Endothelial cell of umbilical vein (primary cell): ENCODE data around the gene ALPL. TPM values are rescaled to one million over a fixed set of nuclear protein-coding genes. Genes with fewer than 3 reads are reported as not detected.

Experiments used
- BruUV-seq: library from RNA; stranded (reverse); fragments of 400-500 nt; replicated peaks from 2 replicates; lab custom pipeline; 2021; lab: Mats Ljungman, UMichigan
- CTCF ChIA-PET: fragments of 300-600, 350-600 bp; sonication (Branson Sonifier 250); formaldehyde crosslinking; loops from one replicate; lab custom pipeline; 2021; ENCODE audit warnings: antibody characterized with exemption, inconsistent platforms; lab: Charles Lee
- POLR2A ChIA-PET: fragments of 300-600, 350-600 bp; sonication (Branson Sonifier 250); formaldehyde crosslinking; loops from one replicate; lab custom pipeline; 2021; ENCODE audit warnings: antibody characterized with exemption, inconsistent platforms; lab: Charles Lee
- DNase-seq: peaks from one replicate; pipeline ENCODE4 v3.0.0-alpha.2; 2011; ENCODE audit warnings: low read depth, low spot score
- FAIRE-seq: peaks from 2 replicates; lab custom pipeline; 2011; peaks lifted over from hg19 to GRCh38; lab: Jason Lieb, UNC
- H2AFZ ChIP-seq: 2 replicates; pipeline ENCODE4 v1.6.0; 2012; ENCODE audit warnings: low read depth, low read length, control low read depth, inconsistent platforms
- H3K27ac ChIP-seq: 2 replicates; pipeline ENCODE4 v1.5.1; 2011; ENCODE audit warnings: low read depth, mild to moderate bottlenecking, control low read depth, low read length, moderate library complexity; ENCODE audit not compliant: insufficient read depth
- H3K27me3 ChIP-seq, 2 experiments: 2 replicates each; pipeline versions ENCODE4 v1.6.0 to v1.6.1; 2011; ENCODE audit warnings: low read length in 2 of 2, mixed read lengths in 1 of 2; ENCODE audit not compliant: control insufficient read depth in 2 of 2, insufficient read depth in 2 of 2
- H3K36me3 ChIP-seq, 2 experiments: 2 replicates in 1 of 2; 3 replicates in 1 of 2; pipeline ENCODE4 v1.5.1; 2011; ENCODE audit warnings: low read length in 2 of 2, mild to moderate bottlenecking in 1 of 2, moderate library complexity in 1 of 2; ENCODE audit not compliant: control insufficient read depth in 2 of 2, insufficient read depth in 2 of 2; ENCODE audit errors: extremely low read depth in 1 of 2
- H3K4me1 ChIP-seq: 3 replicates; pipeline ENCODE4 v1.5.1; 2011; ENCODE audit warnings: mild to moderate bottlenecking, low read length; ENCODE audit not compliant: control insufficient read depth, insufficient read depth; ENCODE audit errors: extremely low read depth
- H3K4me2 ChIP-seq: 2 replicates; pipeline ENCODE4 v1.6.1; 2011; ENCODE audit warnings: low read length, control low read depth, mixed read lengths; ENCODE audit not compliant: insufficient read depth
- H3K4me3 ChIP-seq, 3 experiments: fragments of 200-600 bp in 1 of 3; sonication (generic), shearing (Covaris generic) in 1 of 3; replicated peaks in 1 of 3; 2 replicates each; pipeline ENCODE4 v1.5.1; 2011 to 2016; ENCODE audit warnings: control low read depth in 3 of 3, low read length in 3 of 3, mild to moderate bottlenecking in 2 of 3, inconsistent platforms in 1 of 3, low read depth in 1 of 3, moderate library complexity in 1 of 3; ENCODE audit not compliant: insufficient read depth in 1 of 3
- H3K79me2 ChIP-seq: 2 replicates; pipeline ENCODE4 v1.6.0; 2012; ENCODE audit warnings: low read length, inconsistent platforms; ENCODE audit not compliant: control insufficient read depth, insufficient read depth
- H3K9ac ChIP-seq: replicated peaks from 2 replicates; pipeline ENCODE3; 2011; ENCODE audit warnings: low read length, control low read depth; ENCODE audit not compliant: insufficient read depth; ENCODE audit errors: extremely low read depth
- H3K9me1 ChIP-seq: replicated peaks from 3 replicates; pipeline ENCODE4 v1.6.0; 2011; ENCODE audit warnings: mild to moderate bottlenecking, low read length; ENCODE audit not compliant: control insufficient read depth, insufficient read depth; ENCODE audit errors: extremely low read depth
- H3K9me3 ChIP-seq: replicated peaks from 2 replicates; pipeline ENCODE4 v1.5.1; 2012; ENCODE audit warnings: low read length, inconsistent platforms; ENCODE audit not compliant: control insufficient read depth, insufficient read depth
- H4K20me1 ChIP-seq: replicated peaks from 2 replicates; pipeline ENCODE3; 2011; ENCODE audit warnings: mild to moderate bottlenecking, low read length; ENCODE audit not compliant: control insufficient read depth, insufficient read depth; ENCODE audit errors: extremely low read depth
- CTCF ChIP-seq, 2 donors: IDR thresholded peaks; 1 replicate in 1 of 2; 2 replicates in 1 of 2; pipeline ENCODE4 v1.5.1; 2011; ENCODE audit warnings: low read length in 2 of 2, mild to moderate bottlenecking in 2 of 2, moderate library complexity in 2 of 2, control low read depth in 1 of 2, inconsistent platforms in 1 of 2, low read depth in 1 of 2; ENCODE audit not compliant: insufficient read depth in 1 of 2; ENCODE audit errors: extremely low read depth in 1 of 2
- EZH2 ChIP-seq: IDR thresholded peaks from 2 replicates; pipeline ENCODE4 v1.6.1; 2012; ENCODE audit warnings: borderline replicate concordance, low read depth, mild to moderate bottlenecking, moderate library complexity, low read length, inconsistent platforms; ENCODE audit not compliant: severe bottlenecking
- FOS ChIP-seq: IDR thresholded peaks from 2 replicates; pipeline ENCODE4 v1.6.1; 2011; ENCODE audit warnings: mild to moderate bottlenecking, low read length, moderate library complexity, borderline replicate concordance; ENCODE audit not compliant: insufficient read depth
- GATA2 ChIP-seq: IDR thresholded peaks from 2 replicates; pipeline ENCODE4 v1.7.0; 2011; ENCODE audit warnings: low read depth, mild to moderate bottlenecking, moderate library complexity, mixed read lengths, low read length; ENCODE audit not compliant: insufficient read length, insufficient read depth
- JUN ChIP-seq: IDR thresholded peaks from 2 replicates; pipeline ENCODE4 v1.6.1; 2011; ENCODE audit warnings: borderline replicate concordance, low read depth; ENCODE audit not compliant: insufficient read length, insufficient read depth
- MYC ChIP-seq: IDR thresholded peaks from one replicate; pipeline ENCODE4 v1.6.1; 2011; ENCODE audit warnings: mild to moderate bottlenecking, low read depth, low read length
- POLR2A ChIP-seq: IDR thresholded peaks from 2 replicates; pipeline ENCODE4 v1.6.1; 2012; ENCODE audit warnings: low read depth, mild to moderate bottlenecking, control low read depth, low read length
- POLR2AphosphoS5 ChIP-seq: IDR thresholded peaks from 2 replicates; pipeline ENCODE4 v1.6.1; 2012; ENCODE audit warnings: low read depth, mild to moderate bottlenecking, control low read depth, low read length, moderate library complexity; ENCODE audit not compliant: insufficient read depth
- dilution Hi-C: fragments of 300-500 bp; cut with MboI; formaldehyde crosslinking; loops from one replicate; pipeline ENCODE4 v1.15.0; 2019; ENCODE audit warnings: low sequenced_read_pairs; ENCODE audit not compliant: extremely low pct_ligation_motif_present
- intact Hi-C: fragments of 100-400 bp; cut with micrococcal nuclease; formaldehyde crosslinking; loops from one replicate; pipeline ENCODE4 v1.10.0; 2022
- polyA plus RNA-seq, 4 experiments: library from polyadenylated mRNA; depleted of rRNA in 3 of 4; stranded (reverse) in 3 of 4; unstranded in 1 of 4; fragments of >200 nt; gene quantifications; 2 replicates each; pipeline versions ENCODE4 v1.2.1 to v1.2.3, GENCODE V29; 2011 to 2012; ENCODE audit warnings: missing spikeins in 1 of 4
- total RNA-seq: library from RNA; stranded (reverse); gene quantifications from 2 replicates; pipeline ENCODE4 v1.2.3, GENCODE V29; 2021
- TF ChIP-seq, protein P1 (sequence below): IDR thresholded peaks from 2 replicates; pipeline ENCODE4 v1.6.1; 2011; ENCODE audit not compliant: insufficient read depth, insufficient read length

The ALPL gene
- total and polyA plus RNA-seq, 2 donors (not counting 3 experiments of a cell fraction or from before 2014, with no cell fraction given) = 0.38 to 0.92 TPM

DNA sequence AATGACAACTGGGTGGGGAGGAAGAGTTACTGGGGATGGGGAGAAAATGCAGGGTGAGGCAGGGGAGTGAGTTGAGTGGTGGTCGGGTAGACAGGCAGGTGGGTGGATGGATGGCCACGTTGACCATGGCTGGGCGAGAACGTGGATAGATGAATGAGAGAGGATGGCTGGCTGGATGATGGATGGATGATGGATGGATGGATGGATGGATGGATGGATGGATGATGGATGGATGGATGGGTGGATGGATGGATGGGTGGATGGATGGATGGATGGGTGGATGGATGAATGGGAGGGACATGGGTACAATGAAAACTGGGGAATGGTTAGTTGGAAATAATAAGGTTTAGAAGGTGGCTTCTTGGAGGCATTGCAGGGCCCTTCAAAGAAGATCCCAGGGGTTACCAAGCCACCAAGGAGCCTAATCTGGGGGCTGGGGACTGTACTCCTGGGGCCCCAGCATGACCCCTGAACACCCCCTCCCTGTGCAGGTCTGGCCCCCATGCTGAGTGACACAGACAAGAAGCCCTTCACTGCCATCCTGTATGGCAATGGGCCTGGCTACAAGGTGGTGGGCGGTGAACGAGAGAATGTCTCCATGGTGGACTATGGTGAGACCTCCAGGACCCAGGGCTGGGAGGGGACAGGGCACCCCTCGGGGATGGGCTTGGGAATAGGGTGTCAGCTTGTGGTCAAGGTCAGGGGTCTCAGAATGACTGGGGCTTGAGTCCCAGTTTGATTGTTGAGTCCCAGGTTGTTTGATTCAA is 67.0 kb downstream of the ALPL start:
- ChIA-PET POLR2A (no interaction called here), CTCF (no interaction called here)
- BruUV-seq = no TSS peak
- DNase-seq = no peak
- Histone ChIP-seq H3K4me2 (no peak overlapping the region), H2AFZ (no peak overlapping the region), H3K9me1 (no peaks in the 10 kb centered on the region), H3K4me1 (peaks cover 17% of the 10 kb centered on the region), H3K27me3 (peaks cover 0 to 7% of the 10 kb centered on the region in 2 experiments), H3K4me3 (no peak overlapping the region), H3K27ac (no peak overlapping the region), H3K9me3 (no peaks in the 10 kb centered on the region), H3K36me3 (no peaks in the 10 kb centered on the region), H3K79me2 (no peaks in the 10 kb centered on the region), H3K9ac (no peak overlapping the region), H4K20me1 (no peaks in the 10 kb centered on the region)
- no peak for FAIRE-seq
- dilution Hi-C loops = no loop called here
- intact Hi-C loops = loop anchor here (10.0 kb wide), 1 partner anchor 321 kb away; no protein-coding TSS in a partner anchor
- TF ChIP-seq MYC = no peak
- TF ChIP-seq EZH2 = no peak
- TF ChIP-seq, protein P1, sequence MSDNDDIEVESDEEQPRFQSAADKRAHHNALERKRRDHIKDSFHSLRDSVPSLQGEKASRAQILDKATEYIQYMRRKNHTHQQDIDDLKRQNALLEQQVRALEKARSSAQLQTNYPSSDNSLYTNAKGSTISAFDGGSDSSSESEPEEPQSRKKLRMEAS = no peak
- no peak for TF ChIP-seq POLR2AphosphoS5
- TF ChIP-seq GATA2 = no peak
- no peak for TF ChIP-seq FOS

DNA sequence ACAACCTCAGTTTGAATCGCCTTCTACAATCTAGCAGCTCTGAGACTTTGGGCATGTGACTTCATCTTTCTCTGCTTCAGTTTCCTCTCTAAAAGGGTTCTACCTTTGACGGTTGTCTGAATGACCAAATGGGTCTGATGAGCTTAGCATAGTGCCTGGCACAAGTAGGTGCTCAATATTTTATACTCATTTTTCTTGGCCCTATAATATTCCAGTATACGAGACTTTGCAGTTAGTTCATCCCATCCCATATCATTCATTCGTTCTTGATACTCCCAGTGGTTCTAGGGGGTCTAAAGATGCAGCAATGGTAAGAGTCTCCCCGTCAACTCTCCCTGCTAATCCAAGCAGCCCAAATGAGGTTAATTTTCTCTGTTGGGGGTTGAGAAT is 67.6 kb downstream of the ALPL start:
- no peak for DNase-seq
- no peaks in the 10 kb centered on the region for H3K36me3 ChIP-seq
- peaks cover 0 to 7% of the 10 kb centered on the region in 2 experiments for H3K27me3 ChIP-seq
- no peak overlapping the region for H3K27ac ChIP-seq
- intact Hi-C loops = loop anchor here (10.0 kb wide), 1 partner anchor 322 kb away; no protein-coding TSS in a partner anchor
- no peaks in the 10 kb centered on the region for H4K20me1 ChIP-seq
- H3K4me1 ChIP-seq = peaks cover 17% of the 10 kb centered on the region
- CTCF ChIA-PET = no interaction called here
- BruUV-seq = no TSS peak
- H3K79me2 ChIP-seq = no peaks in the 10 kb centered on the region
- H3K9me3 ChIP-seq = no peaks in the 10 kb centered on the region
- POLR2A ChIA-PET = no interaction called here
- H3K9me1 ChIP-seq = no peaks in the 10 kb centered on the region
- H3K4me3 ChIP-seq = no peak overlapping the region
- H3K9ac ChIP-seq = no peak overlapping the region
- dilution Hi-C loops = no loop called here
- no peak overlapping the region for H2AFZ ChIP-seq
- FAIRE-seq = no peak
- no peak overlapping the region for H3K4me2 ChIP-seq
- TF ChIP-seq MYC = no peak
- TF ChIP-seq GATA2 = no peak
- TF ChIP-seq POLR2AphosphoS5 = no peak
- no peak for TF ChIP-seq EZH2
- TF ChIP-seq CTCF (IDR thresholded peaks at IDR 0.05; ENCODE audit: extremely low read depth in 1 of 2, insufficient read depth in 1 of 2, low read depth in 1 of 2, low read length in 2 of 2) = no peak
- TF ChIP-seq, protein P1 = no peak
- TF ChIP-seq JUN = no peak
- no peak for TF ChIP-seq POLR2A
- TF ChIP-seq FOS = no peak
